GM13976 (cell line): ENCODE measurements around the gene GPC6.

Experiments
- DNase-seq: peaks from one replicate; pipeline ENCODE4 v3.0.0; 2012; ENCODE audit warnings: low spot score
- in situ Hi-C: fragments of 300-500 bp; cut with MboI; formaldehyde crosslinking; loops from one replicate; pipeline ENCODE4 v1.12.0; 2022; ENCODE audit warnings: low sequenced_read_pairs, mixed read lengths, inconsistent platforms; ENCODE audit not compliant: unreplicated experiment
- TF ChIP-seq, protein P1 (sequence below): IDR thresholded peaks from 2 replicates; pipeline ENCODE4 v1.5.1; 2012; ENCODE audit warnings: borderline replicate concordance, mild to moderate bottlenecking; ENCODE audit not compliant: insufficient read depth; ENCODE audit errors: extremely low read depth, missing control alignments, control extremely low read depth

GPC6 gene

DNA sequence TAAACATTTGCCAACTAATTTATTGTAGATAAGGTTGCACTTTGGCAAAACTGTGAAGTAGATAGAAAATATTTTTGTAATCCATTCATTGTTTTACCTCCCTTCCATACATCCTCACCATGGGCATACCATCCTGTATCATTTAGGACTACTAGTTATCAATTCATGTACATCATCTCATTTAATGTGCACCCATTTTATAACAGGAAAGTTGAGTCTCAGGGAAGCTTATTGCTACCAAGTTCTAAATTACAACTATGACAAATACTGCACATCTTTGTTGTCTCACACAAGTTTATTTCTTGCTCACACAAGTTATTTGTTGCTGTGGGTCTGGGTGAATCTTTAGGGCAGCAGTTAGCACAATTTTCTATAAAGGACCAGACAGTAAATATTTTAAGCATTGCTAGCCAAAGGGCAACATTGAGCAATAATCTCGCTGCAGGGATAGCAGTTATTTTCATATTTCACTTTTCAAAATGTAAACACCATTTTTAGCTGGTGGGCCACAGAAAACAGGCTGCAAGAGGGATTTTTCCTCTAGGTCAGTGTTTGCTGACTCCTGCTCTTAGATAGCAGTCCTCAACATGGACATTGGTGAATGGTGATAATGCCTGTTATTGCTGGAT, 276.5 kb downstream of the GPC6 start:
- DNase-seq, result no peak
- TF ChIP-seq, protein P1, sequence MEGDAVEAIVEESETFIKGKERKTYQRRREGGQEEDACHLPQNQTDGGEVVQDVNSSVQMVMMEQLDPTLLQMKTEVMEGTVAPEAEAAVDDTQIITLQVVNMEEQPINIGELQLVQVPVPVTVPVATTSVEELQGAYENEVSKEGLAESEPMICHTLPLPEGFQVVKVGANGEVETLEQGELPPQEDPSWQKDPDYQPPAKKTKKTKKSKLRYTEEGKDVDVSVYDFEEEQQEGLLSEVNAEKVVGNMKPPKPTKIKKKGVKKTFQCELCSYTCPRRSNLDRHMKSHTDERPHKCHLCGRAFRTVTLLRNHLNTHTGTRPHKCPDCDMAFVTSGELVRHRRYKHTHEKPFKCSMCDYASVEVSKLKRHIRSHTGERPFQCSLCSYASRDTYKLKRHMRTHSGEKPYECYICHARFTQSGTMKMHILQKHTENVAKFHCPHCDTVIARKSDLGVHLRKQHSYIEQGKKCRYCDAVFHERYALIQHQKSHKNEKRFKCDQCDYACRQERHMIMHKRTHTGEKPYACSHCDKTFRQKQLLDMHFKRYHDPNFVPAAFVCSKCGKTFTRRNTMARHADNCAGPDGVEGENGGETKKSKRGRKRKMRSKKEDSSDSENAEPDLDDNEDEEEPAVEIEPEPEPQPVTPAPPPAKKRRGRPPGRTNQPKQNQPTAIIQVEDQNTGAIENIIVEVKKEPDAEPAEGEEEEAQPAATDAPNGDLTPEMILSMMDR, result no peak
- in situ Hi-C loops, result no loop called here

GRCh38 chr13:93505104-93505952, 278.7 kb downstream of the GPC6 start:
- in situ Hi-C loops, result no loop called here
- TF ChIP-seq, protein P1, result no peak

GRCh38 chr13:93511011-93511410, 284.4 kb downstream of the GPC6 start:
- in situ Hi-C loops, result no loop called here
- TF ChIP-seq, protein P1, result no peak
- DNase-seq, result no peak

More at GRCh38 chr13:93505104-93505952, 278.7 kb downstream of the GPC6 start:
- DNase-seq, result no peak

- in situ Hi-C loops, result no loop called here
- no peak for DNase-seq
- TF ChIP-seq, protein P1, result no peak
Observed at GRCh38 chr13:93515267-93515666, 288.7 kb downstream of the GPC6 start.

- in situ Hi-C loops, result no loop called here
- TF ChIP-seq, protein P1, result no peak
- no peak for DNase-seq
Observed at GRCh38 chr13:93517658-93518057, 291.1 kb downstream of the GPC6 start.

DNA sequence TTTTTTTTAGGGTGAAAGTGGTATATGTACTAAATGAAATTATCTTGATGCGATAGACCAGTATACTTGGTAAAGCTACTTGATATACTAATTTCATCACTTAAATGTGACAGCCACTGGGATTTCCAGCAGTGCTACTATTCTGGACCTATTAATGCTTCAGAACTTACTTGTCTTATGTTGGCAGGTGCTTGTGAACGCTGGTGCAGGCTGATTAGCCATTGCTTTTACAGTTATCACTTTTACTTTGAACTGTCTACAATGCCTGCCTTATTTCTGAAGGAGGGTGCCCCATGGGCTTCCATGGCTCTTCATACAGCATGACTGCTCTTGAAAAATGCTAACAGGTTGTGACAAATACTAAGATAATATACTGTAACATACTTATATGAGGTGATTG, 294.7 kb downstream of the GPC6 start:
- no peak for DNase-seq
- TF ChIP-seq, protein P1, result no peak
- in situ Hi-C loops, result no loop called here

DNA sequence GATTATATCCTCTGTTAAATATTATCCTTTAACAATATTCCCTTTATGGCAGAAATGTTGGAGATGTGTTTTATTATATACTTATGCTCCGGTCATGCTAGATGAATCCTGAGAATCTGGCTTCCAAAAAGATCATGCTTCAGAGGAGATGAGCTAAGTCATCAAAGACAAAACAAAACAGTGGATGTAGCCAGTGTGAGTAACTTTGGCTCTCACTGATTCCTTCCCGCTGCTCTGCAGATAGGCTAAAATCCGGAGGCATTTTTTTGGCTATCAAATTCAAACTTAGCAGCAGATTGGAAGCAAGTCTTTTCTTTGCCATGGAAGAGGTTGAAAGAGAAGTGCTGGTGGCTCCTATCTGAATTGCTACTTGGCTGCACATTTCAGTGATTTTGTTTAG, 295.9 kb downstream of the GPC6 start:
- TF ChIP-seq, protein P1, result no peak
- in situ Hi-C loops, result no loop called here
- no peak for DNase-seq
